Glutamatergic neuron (in vitro differentiated cells): ENCODE results near the gene NTRK1. TPM values are rescaled to one million over a fixed set of nuclear protein-coding genes. Genes with fewer than 3 reads are reported as not detected.

ENCODE experiments used
- DNase-seq: peaks from one replicate; pipeline ENCODE4 v3.0.0; 2022
- H3K27ac Mint-ChIP-seq: one replicate; pipeline ENCODE4 v1.8.0; 2020; ENCODE audit warnings: mild to moderate bottlenecking, mixed read lengths, inconsistent platforms; ENCODE audit not compliant: unreplicated experiment
- H3K27me3 Mint-ChIP-seq: one replicate; pipeline ENCODE4 v1.8.0; 2020; ENCODE audit warnings: mild to moderate bottlenecking, moderate library complexity, mixed read lengths, inconsistent platforms; ENCODE audit not compliant: unreplicated experiment
- H3K36me3 Mint-ChIP-seq: one replicate; pipeline ENCODE4 v1.8.0; 2020; ENCODE audit warnings: mild to moderate bottlenecking, mixed read lengths, inconsistent platforms; ENCODE audit not compliant: unreplicated experiment
- H3K4me1 Mint-ChIP-seq: one replicate; pipeline ENCODE4 v1.8.0; 2020; ENCODE audit warnings: mild to moderate bottlenecking, low read depth, mixed read lengths, inconsistent platforms; ENCODE audit not compliant: unreplicated experiment
- H3K4me3 Mint-ChIP-seq: one replicate; pipeline ENCODE4 v1.8.0; 2020; ENCODE audit warnings: mild to moderate bottlenecking, mixed read lengths, inconsistent platforms; ENCODE audit not compliant: unreplicated experiment
- H3K9me3 Mint-ChIP-seq: one replicate; pipeline ENCODE4 v1.8.0; 2020; ENCODE audit warnings: mild to moderate bottlenecking, moderate library complexity, mixed read lengths, inconsistent platforms; ENCODE audit not compliant: unreplicated experiment
- CTCF ChIP-seq: fragments of 200-600 bp; sonication (generic); IDR thresholded peaks from one replicate; pipeline ENCODE4 v1.5.0; 2021; ENCODE audit not compliant: partially characterized antibody, unreplicated experiment
- total RNA-seq: library from RNA; stranded (reverse); fragmentation: NEBNext Ultra II Directional; extraction: Animal tissue kit (Norgen Biotek cat#: 25700); gene quantifications from one replicate; pipeline ENCODE4 v1.2.1, GENCODE V29; 2021; ENCODE audit not compliant: unreplicated experiment

Gene NTRK1
- total RNA-seq, 1 donor from 2014 or later = 296 TPM

GRCh38 chr1:156854634-156855033 is 6.0 kb upstream of the NTRK1 start:
- peaks cover 5% of the 10 kb centered on the region for H3K9me3 Mint-ChIP-seq
- no peak for DNase-seq
- peaks cover 29% of the 10 kb centered on the region for H3K4me1 Mint-ChIP-seq
- H3K27ac Mint-ChIP-seq = peak overlapping the region; percentile 35
- H3K27me3 Mint-ChIP-seq = peaks cover 19% of the 10 kb centered on the region
- H3K36me3 Mint-ChIP-seq = peaks cover 13% of the 10 kb centered on the region
- no peak for TF ChIP-seq CTCF
- H3K4me3 Mint-ChIP-seq = peak overlapping the region; percentile 58

GRCh38 chr1:156856282-156856785 is 4.3 kb upstream of the NTRK1 start:
- DNase-seq = no peak
- Mint-ChIP-seq H3K27ac (no peak overlapping the region), H3K4me1 (peaks cover 29% of the 10 kb centered on the region), H3K4me3 (no peak overlapping the region), H3K36me3 (peaks cover 13% of the 10 kb centered on the region), H3K9me3 (peaks cover 7% of the 10 kb centered on the region), H3K27me3 (peaks cover 22% of the 10 kb centered on the region)
- TF ChIP-seq CTCF = no peak

- peak overlapping the region; percentile 16 for H3K4me3 Mint-ChIP-seq
- peaks cover 13% of the 10 kb centered on the region for H3K36me3 Mint-ChIP-seq
- H3K9me3 Mint-ChIP-seq = peaks cover 11% of the 10 kb centered on the region
- peaks cover 22% of the 10 kb centered on the region for H3K27me3 Mint-ChIP-seq
- DNase-seq = no peak
- peaks cover 31% of the 10 kb centered on the region for H3K4me1 Mint-ChIP-seq
- TF ChIP-seq CTCF = no peak
- no peak overlapping the region for H3K27ac Mint-ChIP-seq
Measured at GRCh38 chr1:156857532-156857931, 3.1 kb upstream of the NTRK1 start.

GRCh38 chr1:156858555-156858956 is 2.1 kb upstream of the NTRK1 start:
- H3K27me3 Mint-ChIP-seq = peaks cover 15% of the 10 kb centered on the region
- DNase-seq = no peak
- peak overlapping the region; percentile 87 for H3K4me3 Mint-ChIP-seq
- H3K9me3 Mint-ChIP-seq = peaks cover 15% of the 10 kb centered on the region
- H3K4me1 Mint-ChIP-seq = peaks cover 30% of the 10 kb centered on the region
- no peak for TF ChIP-seq CTCF
- peaks cover 7% of the 10 kb centered on the region for H3K36me3 Mint-ChIP-seq
- peak overlapping the region; percentile 81 for H3K27ac Mint-ChIP-seq

- TF ChIP-seq CTCF = no peak
- H3K36me3 Mint-ChIP-seq = peaks cover 7% of the 10 kb centered on the region
- H3K9me3 Mint-ChIP-seq = peaks cover 19% of the 10 kb centered on the region
- peak within 1 kb of the TSS; percentile 81 for H3K27ac Mint-ChIP-seq
- H3K27me3 Mint-ChIP-seq = peaks cover 17% of the 10 kb centered on the region
- H3K4me3 Mint-ChIP-seq = peak within 1 kb of the TSS; percentile 90
- DNase-seq = peak; percentile 55
- H3K4me1 Mint-ChIP-seq = peaks cover 35% of the 10 kb centered on the region
Measured at GRCh38 chr1:156858959-156859522, 1.6 kb upstream of the NTRK1 start, which contains the start of gene INSRR. TSS of gene INSRR (minus strand) at chr1:156859117. CDS start at chr1:156858621, 496 bp downstream.
